HL-60/S4 (cell line): Measurements from ENCODE around the gene OLFM2.
"Not testable (repeated sequence)": the region's sequence is repeated elsewhere in the genome, so short reads cannot be mapped to it uniquely, and the experiment has no call there.

ENCODE experiments used
- in situ Hi-C: fragments of 300-500 bp; cut with MboI; formaldehyde crosslinking; loops from 2 replicates; pipeline ENCODE4 v1.14.3; 2022; ENCODE audit warnings: low sequenced_read_pairs

The OLFM2 gene

DNA sequence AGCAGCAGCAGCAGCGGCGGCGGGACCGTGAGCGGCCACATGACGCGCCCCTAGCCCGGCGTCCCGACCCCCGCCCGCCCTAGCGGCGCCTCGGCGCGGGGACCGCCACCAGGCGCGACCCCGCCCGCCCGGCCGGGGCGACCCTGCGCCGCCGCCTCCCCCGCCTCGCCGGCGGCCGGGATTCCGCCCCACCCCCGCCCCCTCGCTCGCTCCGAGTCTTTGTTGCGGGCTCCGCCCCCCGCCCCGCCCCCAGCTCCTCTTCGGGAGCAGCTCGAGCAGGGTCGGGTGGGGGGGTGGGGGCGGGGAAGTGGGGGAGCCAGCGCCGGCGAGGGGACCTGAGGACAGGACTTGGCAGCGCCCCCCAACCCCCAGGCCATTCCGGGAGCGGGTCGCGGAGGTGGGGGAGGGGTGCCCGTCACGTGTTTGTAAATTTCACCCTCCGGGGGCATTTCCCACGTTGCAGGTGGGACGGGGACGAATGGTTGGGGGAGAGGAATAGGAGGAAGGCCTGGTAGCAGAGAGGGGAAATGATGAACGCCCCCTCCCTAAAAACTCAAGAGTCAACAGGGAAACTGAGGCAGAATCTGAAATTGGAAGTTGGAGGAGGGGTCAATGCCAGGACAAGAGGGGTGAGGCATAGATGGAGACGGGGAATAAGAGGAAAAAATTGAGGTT lies at the start of gene OLFM2:
TSS of gene OLFM2 (minus strand) at position 190 of the 675 bp plus-strand sequence. CDS start at position 41, 149 bp downstream.
- in situ Hi-C loops: loop anchor here (10.0 kb wide), 1 partner anchor 448 kb away; the partner anchor contains the start of gene TYK2

DNA sequence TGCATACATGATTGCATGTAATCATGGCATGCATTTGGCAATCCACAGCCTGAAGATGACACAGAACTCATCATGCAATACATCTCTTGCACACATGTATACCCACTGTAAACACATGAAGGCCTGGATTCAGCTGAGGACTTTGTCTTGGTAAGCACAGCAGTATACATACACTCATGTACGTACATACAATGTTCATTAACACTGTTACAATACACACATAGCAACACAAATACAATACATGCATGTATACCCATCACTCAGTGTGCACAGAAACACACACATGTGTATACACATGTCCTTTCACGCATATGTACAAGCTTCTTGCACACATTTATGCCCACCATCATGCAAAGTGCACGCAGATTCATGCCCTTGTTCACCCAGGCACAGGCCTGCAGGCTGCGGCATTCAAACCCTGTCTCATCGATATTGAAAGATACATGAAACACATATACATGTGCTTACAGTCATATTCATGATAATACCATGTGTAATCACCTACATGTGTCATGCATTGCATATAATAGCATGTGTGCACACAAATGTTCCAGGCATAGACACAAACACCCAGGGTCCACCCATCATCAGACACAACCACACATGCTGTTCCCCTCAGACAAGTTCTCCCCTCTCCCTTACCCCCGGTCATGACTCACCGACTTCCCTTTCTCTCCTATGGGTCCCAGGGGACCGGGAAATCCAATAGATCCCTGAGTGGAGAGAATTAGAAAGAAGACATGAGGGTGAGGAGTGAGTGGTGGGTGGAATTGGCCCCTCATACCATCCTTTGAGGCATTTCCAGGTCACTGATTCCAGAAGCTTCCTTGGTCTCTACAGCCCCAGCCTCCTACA lies 45.3 kb upstream of the OLFM2 start:
- in situ Hi-C loops: no loop called here

DNA sequence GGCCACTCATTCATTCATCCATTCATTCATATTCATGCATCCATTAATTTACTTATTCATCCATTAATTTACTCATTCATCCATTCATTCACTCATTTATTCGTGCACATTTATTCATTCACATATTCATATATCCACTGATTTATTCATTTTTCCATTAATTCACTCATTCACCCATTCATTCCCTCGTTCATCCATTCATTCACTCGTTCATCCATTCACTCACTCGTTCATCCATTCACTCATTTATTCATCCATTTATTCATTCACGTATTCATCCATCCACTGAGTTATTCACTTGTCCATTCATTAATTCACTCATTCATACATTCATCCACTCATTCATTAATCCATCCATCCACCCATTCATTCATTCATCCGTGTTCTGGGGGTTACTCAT lies 35.8 kb upstream of the OLFM2 start:
- in situ Hi-C loops: no loop called here

DNA sequence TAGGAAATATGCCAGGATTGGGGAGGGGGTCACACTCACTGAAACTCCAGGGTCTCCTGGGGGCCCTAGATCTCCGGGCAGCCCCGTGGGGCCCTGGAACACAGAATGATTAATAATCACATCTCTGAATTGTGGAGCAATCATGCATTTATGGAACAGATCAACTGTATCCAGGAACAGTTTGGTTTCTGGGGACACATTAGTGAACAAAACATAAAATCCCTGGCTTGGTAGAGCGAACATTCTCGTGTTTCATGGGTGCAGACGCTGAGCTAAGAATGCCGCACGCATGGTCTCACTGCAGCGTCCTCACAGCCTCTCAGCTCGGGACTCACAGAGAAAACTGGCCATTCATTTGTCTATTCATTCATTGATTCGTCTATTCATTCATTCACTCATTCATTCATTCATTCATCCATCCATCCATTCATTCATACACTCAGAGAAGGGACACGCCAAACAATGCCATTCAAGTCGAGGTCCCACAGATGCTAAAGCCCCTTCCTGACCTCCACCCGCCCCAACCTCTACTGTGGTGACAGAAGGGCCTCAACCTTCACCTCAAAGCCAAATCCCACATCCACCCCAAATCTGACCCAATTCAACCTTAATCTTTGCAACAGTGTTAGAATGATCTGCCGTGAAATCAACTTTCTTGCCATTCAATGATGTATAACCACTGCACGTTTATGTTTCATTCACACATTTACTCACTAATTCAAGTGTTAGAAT lies 35.0 kb upstream of the OLFM2 start:
- in situ Hi-C loops: no loop called here

DNA sequence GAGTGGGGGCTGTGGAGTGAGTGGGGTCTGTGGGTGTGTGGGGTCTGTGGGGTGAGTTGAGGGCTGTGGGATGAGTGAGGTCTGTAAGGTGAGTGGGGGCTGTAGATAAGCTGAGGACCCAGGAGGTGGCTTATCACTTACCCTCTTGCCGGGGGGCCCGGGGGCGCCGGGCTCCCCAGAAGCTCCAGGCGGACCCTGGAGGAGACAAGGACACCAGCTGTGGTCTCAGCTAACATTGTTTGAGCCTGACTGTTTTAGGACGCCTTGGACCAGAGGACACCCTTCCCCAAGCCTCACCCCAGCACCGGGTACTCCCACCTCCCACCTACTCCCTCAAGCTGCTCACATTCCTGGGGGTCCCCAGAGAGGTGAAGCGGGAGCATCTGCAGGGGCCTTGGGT lies 34.2 kb upstream of the OLFM2 start:
- in situ Hi-C loops: no loop called here

DNA sequence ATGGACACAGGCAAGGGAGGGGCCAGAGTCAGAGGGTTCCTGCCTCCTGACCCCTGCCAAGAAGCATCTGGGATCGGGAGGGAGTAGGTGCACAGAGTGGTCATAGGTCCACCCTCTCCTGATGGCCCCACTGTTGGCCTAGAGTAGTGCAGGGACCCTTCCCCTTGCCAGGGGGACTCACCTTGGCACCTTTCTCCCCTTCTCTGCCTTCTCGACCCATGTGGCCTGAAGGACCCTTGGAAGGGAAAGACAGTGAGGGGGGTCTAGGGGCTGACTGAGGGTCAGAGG lies 33.3 kb upstream of the OLFM2 start:
- in situ Hi-C loops: no loop called here

DNA sequence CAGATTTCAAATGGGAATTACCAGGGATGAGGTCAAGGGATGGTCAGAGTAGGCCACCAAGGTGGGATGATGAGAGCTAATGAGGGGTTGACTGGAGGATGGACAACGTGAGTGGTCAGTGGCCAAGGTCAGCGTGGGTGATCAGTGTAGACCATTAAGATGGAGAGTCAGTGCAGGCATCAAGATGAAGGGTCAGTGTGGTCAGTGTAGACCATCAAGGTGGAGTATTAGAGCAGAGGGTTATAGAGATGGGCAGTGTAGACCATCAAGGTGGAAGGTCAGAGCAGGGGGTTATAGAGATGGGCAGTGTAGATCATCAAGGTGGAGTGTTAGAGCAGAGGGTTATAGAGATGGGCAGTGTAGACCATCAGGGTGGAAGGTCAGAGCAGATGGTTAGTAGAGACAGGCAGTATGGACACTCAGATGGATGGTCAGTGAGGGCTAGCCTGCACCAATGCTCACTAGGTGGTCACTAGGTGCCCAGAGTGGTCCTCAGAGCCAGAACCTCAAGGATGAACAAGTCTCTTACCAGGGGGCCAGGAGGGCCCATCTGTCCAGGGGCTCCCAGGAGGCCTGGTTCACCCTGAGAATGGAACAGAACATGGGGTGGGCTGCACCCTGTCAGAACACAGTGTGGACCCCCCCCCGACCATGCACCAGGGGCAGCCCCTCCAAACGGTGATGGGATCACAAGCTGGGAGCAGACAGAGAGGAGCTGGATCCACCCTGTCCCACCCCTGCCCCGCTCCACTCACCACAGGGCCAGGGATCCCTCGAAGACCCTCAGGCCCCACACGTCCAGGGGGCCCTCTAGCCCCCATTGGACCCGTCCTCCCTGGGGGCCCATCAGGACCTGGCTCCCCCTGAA lies 32.7 kb upstream of the OLFM2 start:
- in situ Hi-C loops: no loop called here

DNA sequence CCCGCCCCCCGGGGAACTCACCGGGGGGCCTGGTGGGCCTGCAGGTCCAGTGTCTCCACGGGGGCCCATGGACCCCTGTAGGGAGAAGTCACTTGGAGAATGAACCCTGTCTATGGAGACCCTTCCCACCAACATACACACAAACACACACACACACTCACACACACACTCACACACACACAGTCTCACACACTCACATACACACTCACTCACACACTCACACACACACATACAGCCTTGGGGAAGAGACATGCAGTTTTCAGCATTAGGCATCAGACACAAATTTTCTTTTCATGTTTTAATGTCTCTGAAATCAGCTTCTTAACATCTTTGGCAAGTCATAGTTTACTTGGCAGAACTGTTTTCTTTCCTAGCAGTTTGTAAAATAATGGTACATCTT lies 31.0 kb upstream of the OLFM2 start:
- in situ Hi-C loops: no loop called here

DNA sequence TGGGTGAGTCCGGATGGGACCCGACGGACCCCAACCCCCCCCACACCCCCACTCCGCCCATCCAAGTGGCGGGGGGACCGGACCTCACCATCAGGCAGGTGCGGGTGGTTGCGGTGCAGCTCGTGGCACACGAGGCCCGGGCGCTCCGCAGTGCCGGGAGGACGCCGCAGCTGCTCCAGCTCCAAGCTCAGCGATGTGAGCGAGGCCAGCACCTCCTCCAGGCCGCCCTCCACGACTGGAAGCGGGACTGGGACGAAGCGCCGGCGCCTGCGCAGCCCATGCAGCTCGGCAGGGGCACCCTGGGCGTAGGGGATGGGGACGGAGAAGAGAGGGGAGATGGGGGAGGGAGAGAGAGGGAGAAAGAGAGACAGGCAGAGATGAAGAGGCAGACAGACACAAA lies 30.1 kb upstream of the OLFM2 start:
- in situ Hi-C loops: no loop called here

DNA sequence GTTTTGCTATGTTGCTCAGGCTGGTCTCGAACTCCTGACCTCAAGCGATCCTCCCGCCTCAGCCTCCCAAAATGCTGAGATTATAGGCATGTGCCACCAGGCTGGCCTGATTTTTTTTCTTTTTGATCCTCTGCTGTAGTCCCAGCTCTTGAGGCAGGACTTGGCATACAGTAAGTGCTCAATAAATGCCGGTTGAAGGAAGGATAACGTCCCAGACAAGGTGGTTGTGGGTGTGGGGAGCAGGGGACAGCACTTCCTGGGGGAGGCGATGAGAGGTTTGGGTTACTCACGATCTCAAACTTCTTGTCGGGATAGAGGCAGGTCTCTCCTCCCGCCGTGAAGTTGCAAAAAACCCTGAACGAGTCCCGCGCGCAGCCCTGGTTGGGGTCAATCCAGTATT lies 29.7 kb upstream of the OLFM2 start:
- in situ Hi-C loops: no loop called here

DNA sequence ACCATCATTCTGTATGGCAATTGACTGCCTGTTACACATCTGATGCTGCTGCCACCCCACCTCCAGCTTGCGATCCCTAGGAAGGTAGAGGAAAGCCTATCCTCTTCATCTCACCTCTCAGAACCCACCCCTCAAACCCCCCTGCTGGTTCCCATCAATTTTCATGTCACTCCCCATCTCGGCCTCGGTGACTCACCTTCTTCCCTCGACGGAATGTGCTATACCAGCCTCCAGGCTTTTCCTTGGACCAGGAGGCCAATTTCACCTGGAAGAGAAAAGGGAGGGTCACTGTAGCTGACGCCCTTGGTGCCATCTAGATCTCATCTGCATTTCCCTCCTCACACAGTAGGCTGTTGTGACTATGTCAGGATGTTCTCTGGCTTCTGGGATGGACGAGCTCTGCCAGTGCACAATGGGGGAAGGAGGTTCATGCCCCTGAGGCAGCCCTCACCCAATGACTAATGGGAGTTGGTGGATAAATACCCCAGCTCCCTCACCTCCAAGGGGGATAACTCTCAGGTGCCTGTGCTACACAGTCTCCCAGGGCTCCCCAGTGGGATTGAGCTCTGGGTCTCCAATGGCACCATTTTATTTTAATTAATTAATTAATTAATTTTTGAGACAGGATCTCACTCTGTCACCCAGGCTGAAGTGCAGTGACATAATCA lies 26.4 kb upstream of the OLFM2 start:
- in situ Hi-C loops: no loop called here

DNA sequence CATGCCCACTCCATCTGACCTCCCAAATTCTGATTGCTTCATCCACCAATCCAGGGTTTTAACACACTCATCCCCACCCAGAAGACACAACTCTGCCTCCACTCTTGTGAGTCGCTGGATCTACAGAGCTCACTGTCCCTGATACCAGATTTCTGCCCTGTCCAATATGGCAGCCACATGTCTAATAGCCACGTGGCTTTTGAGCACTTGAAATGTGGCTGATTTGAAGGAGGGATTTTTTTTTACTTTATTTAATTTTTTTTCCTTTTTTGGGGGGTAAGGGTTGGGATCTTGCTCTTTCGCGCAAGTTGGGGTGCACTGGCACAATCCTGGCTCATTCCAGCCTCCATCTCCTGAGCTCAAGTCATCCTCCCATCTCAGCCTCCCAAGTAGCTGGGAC lies 24.8 kb upstream of the OLFM2 start:
- in situ Hi-C loops: no loop called here

DNA sequence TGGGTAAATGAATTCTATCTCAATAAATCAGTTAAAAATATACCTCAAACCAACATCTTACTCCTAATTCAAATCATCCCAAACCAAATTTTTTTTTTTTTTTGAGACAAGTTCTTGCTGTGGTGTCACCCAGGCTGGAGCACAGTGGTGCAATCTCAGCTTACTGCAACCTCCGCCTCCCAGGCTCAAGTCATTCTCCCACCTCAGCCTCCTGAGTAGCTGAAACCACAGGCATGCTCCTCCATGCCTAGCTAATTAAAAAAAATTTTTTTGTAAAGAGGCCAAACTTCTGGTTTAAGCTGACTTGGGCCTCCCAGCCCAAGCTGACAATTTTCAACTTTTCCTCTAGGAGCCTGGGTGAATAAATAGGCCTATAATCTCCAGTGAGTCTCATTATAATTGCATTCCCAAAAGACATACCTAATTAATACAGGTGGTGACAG lies 22.1 kb upstream of the OLFM2 start:
- in situ Hi-C loops: no loop called here

DNA sequence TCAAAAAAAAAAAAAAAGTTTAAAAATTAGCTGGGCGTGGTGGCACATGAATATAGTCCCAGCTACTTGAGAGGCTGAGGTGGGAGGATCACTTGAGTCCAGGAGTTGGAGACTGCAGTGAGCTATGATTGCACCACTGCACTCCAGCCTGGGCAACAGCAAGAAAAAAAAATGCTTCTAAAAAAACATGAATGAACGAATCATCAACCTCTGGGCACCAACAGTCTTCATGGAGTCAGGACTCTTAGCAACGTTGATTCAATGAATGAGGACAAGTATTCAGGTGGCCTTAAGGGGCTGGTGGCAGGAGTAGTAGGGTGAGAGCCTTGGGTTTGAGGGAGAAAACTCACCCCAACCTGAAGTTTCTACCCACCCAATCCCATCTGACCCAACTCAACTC lies 20.6 kb upstream of the OLFM2 start:
- in situ Hi-C loops: no loop called here

DNA sequence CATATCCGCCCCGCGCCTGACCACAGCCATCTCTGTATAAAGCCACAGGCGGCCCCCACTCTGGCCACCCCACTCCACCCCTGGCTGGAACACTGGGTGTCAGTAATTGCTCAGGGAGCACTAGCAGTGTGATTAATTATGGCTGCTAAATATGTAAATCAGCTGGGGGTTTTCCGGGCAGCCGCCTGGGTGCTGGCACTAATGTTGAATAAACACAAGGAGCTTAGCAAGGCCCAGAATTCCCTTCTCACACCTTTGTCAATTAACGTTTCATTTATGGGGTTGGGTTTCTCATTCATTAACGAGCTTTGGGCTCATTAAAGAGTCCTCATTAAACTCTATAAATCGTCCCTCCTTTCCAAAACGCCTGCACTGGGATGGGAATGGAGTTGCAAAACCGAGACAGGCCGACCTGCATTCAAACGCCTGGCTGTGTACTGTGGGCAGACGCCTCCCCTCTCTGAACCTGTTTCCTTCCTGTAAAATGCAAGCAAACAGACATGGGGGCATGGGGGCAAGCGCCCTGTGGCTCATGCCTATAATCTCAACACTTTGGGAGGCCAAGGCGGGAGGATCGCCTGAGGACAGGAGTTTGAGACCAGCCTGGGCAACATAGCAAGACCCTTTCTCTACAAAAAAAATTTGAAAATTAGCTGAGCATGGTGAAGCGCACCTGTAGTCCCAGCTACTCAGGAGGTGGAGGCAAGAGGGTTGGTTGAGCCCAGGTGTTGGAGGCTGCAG lies 17.7 kb upstream of the OLFM2 start:
- in situ Hi-C loops: no loop called here

DNA sequence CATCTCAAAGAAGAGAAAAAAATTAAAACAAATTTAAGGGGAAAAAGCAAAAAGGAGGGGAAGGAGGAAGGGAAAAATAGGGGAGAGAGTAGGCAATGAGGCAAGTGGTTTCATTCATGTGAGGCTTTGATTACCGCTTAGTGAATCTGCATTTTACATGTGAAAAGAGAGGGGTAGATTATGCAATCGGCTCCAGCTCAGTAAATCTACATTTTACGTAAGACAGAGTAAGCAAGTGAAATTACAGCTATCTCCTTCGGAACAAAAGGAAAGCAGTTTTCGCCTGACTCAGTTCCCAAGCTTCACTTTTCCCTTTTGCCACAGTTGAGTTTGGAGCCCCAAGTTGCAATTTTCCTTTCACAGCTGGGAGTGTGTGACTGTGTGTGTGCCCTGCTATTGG lies 16.0 kb upstream of the OLFM2 start:
- in situ Hi-C loops: no loop called here

DNA sequence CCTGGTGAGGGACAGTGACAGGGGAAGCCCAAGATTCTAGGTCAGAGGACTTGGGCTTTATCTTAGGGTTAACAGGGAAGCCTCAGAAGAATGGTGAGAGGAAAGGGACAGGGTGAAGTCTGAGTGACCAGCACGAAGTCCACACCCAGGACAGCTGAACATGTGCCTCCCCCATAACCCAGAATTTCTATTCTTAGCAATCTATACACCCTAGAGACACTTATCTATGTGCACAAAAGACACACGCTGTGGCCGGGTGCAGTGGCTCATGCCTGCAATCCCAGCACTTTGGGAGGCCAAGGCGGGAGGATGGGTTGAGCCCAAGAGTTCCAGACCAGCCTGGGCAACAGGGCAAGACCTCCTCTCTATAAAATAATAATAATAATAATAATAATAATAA lies 11.1 kb upstream of the OLFM2 start:
- in situ Hi-C loops: no loop called here

DNA sequence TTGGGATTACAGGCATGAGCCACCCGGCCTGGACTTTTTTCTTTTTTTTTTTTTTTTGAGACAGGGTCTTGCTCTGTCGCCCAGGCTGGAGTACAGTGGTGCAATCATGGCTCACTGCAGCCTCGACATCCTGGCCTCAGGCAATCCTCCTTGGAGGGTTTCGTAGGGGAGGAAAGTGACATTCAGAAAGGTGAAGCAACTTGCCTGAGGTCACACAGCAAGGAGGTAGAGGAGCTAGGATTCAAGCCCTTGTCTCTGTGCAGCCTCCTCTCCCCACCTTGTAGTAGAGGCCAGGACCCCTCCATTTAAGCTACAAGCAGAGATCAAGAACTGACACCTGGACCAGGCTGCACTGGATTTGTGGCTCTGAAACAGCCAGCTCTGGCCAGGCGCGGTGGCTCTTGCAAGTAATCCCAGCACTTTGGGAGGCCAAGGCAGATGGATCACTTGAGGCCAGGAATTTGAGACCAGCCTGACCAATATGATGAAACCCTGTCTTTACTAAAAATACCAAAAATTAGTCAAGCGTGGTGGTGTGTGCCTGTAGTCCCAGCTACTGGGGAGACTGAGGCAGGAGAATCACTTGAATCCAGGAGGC lies 10.3 kb upstream of the OLFM2 start:
- in situ Hi-C loops: not testable (repeated sequence)

DNA sequence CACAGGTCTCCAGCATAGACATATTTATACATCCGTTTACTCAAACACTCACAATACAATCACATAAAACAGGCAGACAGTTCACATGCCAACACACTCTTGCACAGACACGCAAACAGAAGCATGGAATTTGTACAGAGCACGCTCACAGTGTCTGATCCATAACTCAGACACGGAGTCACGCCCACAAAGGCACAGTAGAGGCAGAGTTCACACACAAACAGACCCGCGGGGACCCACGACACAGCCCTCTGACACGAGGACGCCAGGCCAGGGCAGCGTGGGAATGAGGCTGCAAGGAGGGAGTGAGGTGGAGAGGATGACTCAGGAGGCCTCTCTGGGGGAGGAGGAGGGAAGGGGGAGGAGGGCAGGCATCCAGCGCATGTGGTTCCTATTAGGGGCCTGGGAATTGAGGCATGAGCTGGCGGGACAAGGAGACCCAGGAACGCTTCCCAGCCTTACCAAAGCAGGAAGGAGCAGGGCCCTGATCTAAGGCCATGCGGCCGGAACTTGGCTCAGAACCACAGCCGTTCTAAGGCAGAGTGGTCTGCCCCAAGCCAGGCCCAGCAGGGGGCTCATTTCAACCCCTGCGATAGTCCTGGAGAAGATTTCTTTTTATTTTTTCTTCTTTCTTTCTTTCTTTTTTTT lies 9.1 kb upstream of the OLFM2 start:
- in situ Hi-C loops: no loop called here
